Adrenal gland (tissue), 5 donors: ENCODE data around the gene ZFP36L1.

Source experiments
- CTCF ChIP-seq, 6 experiments: fragments of 450-650 bp in 4 of 6; fragments of 200-600 bp in 2 of 6; sonication (generic) in 1 of 6; IDR thresholded peaks; 1 replicate in 5 of 6; 2 replicates in 1 of 6; pipeline versions ENCODE4 v1.5.1 to v1.8.0; 2016 to 2021; ENCODE audit warnings: antibody characterized with exemption in 6 of 6, mild to moderate bottlenecking in 2 of 6, moderate library complexity in 1 of 6
- POLR2A ChIP-seq, 2 donors: fragments of 450-650 bp; IDR thresholded peaks; one replicate each; pipeline ENCODE4 v1.6.1; 2017; ENCODE audit warnings: antibody characterized with exemption in 2 of 2, mild to moderate bottlenecking in 2 of 2, moderate library complexity in 1 of 2
- donor health status: DM: no; HTN: no; CAD: no.

GRCh38 chr14:68800390-68800789 is 7.5 kb upstream of the ZFP36L1 start:
- TF ChIP-seq CTCF (IDR thresholded peaks at IDR 0.05): no peak
- TF ChIP-seq POLR2A (IDR thresholded peaks at IDR 0.05): no peak
